ENCODE data around the gene HNRNPA1L2. TPM values are rescaled to one million over a fixed set of nuclear protein-coding genes. Genes with fewer than 3 reads are reported as not detected.
A peak's percentile ranks its signal among the peaks of the same experiment; 100 is the strongest.
"Not testable (repeated sequence)": the region's sequence is repeated elsewhere in the genome, so short reads cannot be mapped to it uniquely, and the experiment has no call there.

Gene HNRNPA1L2
- 5.0 and 6.1 TPM in 2 replicates for total RNA-seq
- polyA plus RNA-seq = 7.1 and 7.4 TPM in 2 replicates

- no peaks in the 10 kb centered on the region for H3K4me1 ChIP-seq (ENCODE audit: low read depth)
- no peak within 1 kb of the TSS for H3K4me3 ChIP-seq
- no peak for DNase-seq (ENCODE audit: low read depth in 1 of 2, low spot score in 1 of 2)
- no peaks in the 10 kb centered on the region for H3K9me3 ChIP-seq (ENCODE audit: low read depth)
- peaks cover 2% of the 10 kb centered on the region for H3K36me3 ChIP-seq
- no peaks in the 10 kb centered on the region for H3K27me3 ChIP-seq
- TF ChIP-seq CTCF (IDR thresholded peaks at IDR 0.05; ENCODE audit: low read depth, low read length) = no peak
- no peak within 1 kb of the TSS for H3K27ac ChIP-seq
Observed at GRCh38 chr13:52642131-52642530, at the start of gene HNRNPA1L2. TSS of gene HNRNPA1L2 (plus strand) at chr13:52642431. CDS start at chr13:52642493, 62 bp downstream.

GRCh38 chr13:52593175-52593574 is 49.1 kb upstream of the HNRNPA1L2 start:
- H3K27me3 ChIP-seq; H3K27ac ChIP-seq; H3K9me3 ChIP-seq (ENCODE audit: low read depth); H3K4me1 ChIP-seq (ENCODE audit: low read depth); DNase-seq (ENCODE audit: low read depth in 1 of 2, low spot score in 1 of 2); H3K4me3 ChIP-seq; H3K36me3 ChIP-seq: not testable (repeated sequence)

- not testable (repeated sequence) for H3K27me3 ChIP-seq; H3K9me3 ChIP-seq (ENCODE audit: low read depth); H3K4me3 ChIP-seq; DNase-seq (ENCODE audit: low read depth in 1 of 2, low spot score in 1 of 2); H3K4me1 ChIP-seq (ENCODE audit: low read depth); H3K27ac ChIP-seq; H3K36me3 ChIP-seq
Observed at GRCh38 chr13:52593812-52594211, 48.4 kb upstream of the HNRNPA1L2 start.

- DNase-seq (ENCODE audit: low read depth in 1 of 2, low spot score in 1 of 2); H3K4me3 ChIP-seq; H3K4me1 ChIP-seq (ENCODE audit: low read depth); H3K9me3 ChIP-seq (ENCODE audit: low read depth); H3K27ac ChIP-seq; H3K36me3 ChIP-seq: not testable (repeated sequence)
- H3K27me3 ChIP-seq = peaks cover 11% of the 10 kb centered on the region
Observed at GRCh38 chr13:52594295-52594694, 47.9 kb upstream of the HNRNPA1L2 start.

- H3K9me3 ChIP-seq (ENCODE audit: low read depth) = no peaks in the 10 kb centered on the region
- H3K4me3 ChIP-seq = no peak overlapping the region
- H3K27me3 ChIP-seq = peaks cover 31% of the 10 kb centered on the region
- TF ChIP-seq CTCF (IDR thresholded peaks at IDR 0.05; ENCODE audit: low read depth, low read length) = no peak
- no peaks in the 10 kb centered on the region for H3K4me1 ChIP-seq (ENCODE audit: low read depth)
- no peak overlapping the region for H3K27ac ChIP-seq
- no peak for DNase-seq (ENCODE audit: low read depth in 1 of 2, low spot score in 1 of 2)
- no peaks in the 10 kb centered on the region for H3K36me3 ChIP-seq
Observed at GRCh38 chr13:52597676-52598075, 44.6 kb upstream of the HNRNPA1L2 start.

- Histone ChIP-seq H3K4me1 (ENCODE audit: low read depth) (no peaks in the 10 kb centered on the region), H3K9me3 (ENCODE audit: low read depth) (no peaks in the 10 kb centered on the region), H3K27ac (no peak overlapping the region), H3K4me3 (peak overlapping the region; percentile 18), H3K27me3 (peaks cover 31% of the 10 kb centered on the region), H3K36me3 (no peaks in the 10 kb centered on the region)
- DNase-seq (ENCODE audit: low read depth in 1 of 2, low spot score in 1 of 2) = peak in 1 of 2 donors; percentile 70
- TF ChIP-seq CTCF (IDR thresholded peaks at IDR 0.05; ENCODE audit: low read depth, low read length) = no peak
Observed at GRCh38 chr13:52599037-52599847, 43.0 kb upstream of the HNRNPA1L2 start.

GRCh38 chr13:52599848-52600603 is 42.2 kb upstream of the HNRNPA1L2 start:
- H3K4me3 ChIP-seq = peak overlapping the region; percentile 18
- peak; percentile 42 to 53 for DNase-seq (ENCODE audit: low read depth in 1 of 2, low spot score in 1 of 2)
- H3K36me3 ChIP-seq = no peaks in the 10 kb centered on the region
- no peaks in the 10 kb centered on the region for H3K9me3 ChIP-seq (ENCODE audit: low read depth)
- H3K27me3 ChIP-seq = peaks cover 35% of the 10 kb centered on the region
- TF ChIP-seq CTCF (IDR thresholded peaks at IDR 0.05; ENCODE audit: low read depth, low read length) = no peak
- H3K27ac ChIP-seq = no peak overlapping the region
- H3K4me1 ChIP-seq (ENCODE audit: low read depth) = no peaks in the 10 kb centered on the region

Data from cardiac muscle cell (in vitro differentiated cells and primary cell).